HG02885 (cell line): ENCODE measurements around the gene SH2D5.
"Not testable (repeated sequence)": the region's sequence is repeated elsewhere in the genome, so short reads cannot be mapped to it uniquely, and the experiment has no call there.

Experiments used
- ATAC-seq: cut with Tn5 transposase; IDR thresholded peaks from one replicate; pipeline ENCODE4 v1.9.1; 2021; ENCODE audit warnings: mild to moderate bottlenecking; ENCODE audit not compliant: unreplicated experiment, poor library complexity

The SH2D5 gene

GRCh38 chr1:20729155-20729931, 3.2 kb downstream of the SH2D5 start:
- ATAC-seq, result no peak

GRCh38 chr1:20728371-20729154, 3.9 kb downstream of the SH2D5 start:
- no peak for ATAC-seq

GRCh38 chr1:20727746-20728316, 4.7 kb downstream of the SH2D5 start:
- no peak for ATAC-seq

GRCh38 chr1:20726932-20727745, 5.4 kb downstream of the SH2D5 start:
- ATAC-seq, result no peak

GRCh38 chr1:20726118-20726911, 6.2 kb downstream of the SH2D5 start:
- no peak for ATAC-seq

- ATAC-seq, result no peak
These were observed 7.0 kb downstream of the SH2D5 start for GRCh38 chr1:20725189-20726117.

GRCh38 chr1:20724364-20725188, 7.9 kb downstream of the SH2D5 start:
- ATAC-seq, result no peak

GRCh38 chr1:20723537-20724363, 8.8 kb downstream of the SH2D5 start:
- ATAC-seq, result no peak

- ATAC-seq, result no peak
These were observed 9.4 kb downstream of the SH2D5 start for GRCh38 chr1:20723159-20723536.

GRCh38 chr1:20721117-20722061, 11.1 kb downstream of the SH2D5 start:
- ATAC-seq, result no peak

GRCh38 chr1:20720631-20721091, 11.8 kb downstream of the SH2D5 start:
- no peak for ATAC-seq

- no peak for ATAC-seq
These were observed 12.5 kb downstream of the SH2D5 start for GRCh38 chr1:20719871-20720620.

- ATAC-seq, result no peak
These were observed 13.2 kb downstream of the SH2D5 start for GRCh38 chr1:20719261-20719660.

- ATAC-seq, result not testable (repeated sequence)
These were observed 14.1 kb downstream of the SH2D5 start for GRCh38 chr1:20718343-20718882.
